ENCODE results near the gene TXLNG. TPM values are rescaled to one million over a fixed set of nuclear protein-coding genes. Genes with fewer than 3 reads are reported as not detected.
A peak's percentile ranks its signal among the peaks of the same experiment; 100 is the strongest.

The TXLNG gene
- total RNA-seq, 2 experiments from 2014 or later, result 14.2 to 15.1 TPM

DNA sequence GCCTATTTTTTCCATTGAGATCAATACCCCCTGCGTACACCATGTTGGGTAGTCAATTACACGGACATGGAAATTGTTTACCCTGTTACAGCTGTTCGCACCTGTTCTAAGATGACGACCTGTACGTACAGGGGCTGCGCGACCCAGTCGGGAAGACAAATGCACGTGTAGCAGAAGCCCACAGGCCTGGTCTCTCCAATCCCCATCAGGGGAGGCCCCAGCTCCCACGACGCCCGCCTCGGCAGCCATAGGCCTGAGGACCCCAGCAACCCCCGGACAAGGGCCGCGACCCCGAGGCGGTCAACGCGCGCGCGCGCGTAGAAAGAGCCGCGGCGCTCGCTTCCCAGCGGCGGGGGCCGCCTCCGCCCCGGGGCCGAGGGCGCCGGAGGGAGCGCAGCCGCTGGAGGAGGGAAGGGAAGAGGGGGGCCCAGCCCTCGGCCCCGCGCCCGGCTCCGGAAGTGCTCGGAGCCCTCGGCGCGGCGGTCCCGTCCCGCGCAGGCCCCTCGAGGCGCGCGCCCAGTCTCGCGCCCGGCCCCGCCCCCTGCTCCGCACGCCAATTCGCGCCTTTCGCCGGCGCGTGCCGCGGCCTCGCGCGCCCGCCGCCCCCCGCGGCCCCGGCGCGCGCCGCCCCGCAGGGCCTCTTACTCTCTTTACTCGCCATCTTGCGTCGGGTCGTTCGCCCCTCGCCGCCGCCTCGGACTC, 83.3 kb downstream of the TXLNG start:
- ChIA-PET POLR2A (interaction anchor here (0.5 to 0.6 kb wide), 2 partner anchors 10 to 79 kb away, joined by 3 read pairs; no protein-coding TSS in a partner anchor), CTCF (interaction anchor here (2.8 kb wide), 1 partner anchor 13 kb away, joined by 15 read pairs; no protein-coding TSS in a partner anchor)
- Mint-ChIP-seq H3K27me3 (no peaks in the 10 kb centered on the region), H3K4me1 (ENCODE audit: low read depth) (peaks cover 26% of the 10 kb centered on the region), H3K9me3 (no peaks in the 10 kb centered on the region), H3K36me3 (peaks cover 22% of the 10 kb centered on the region), H3K4me3 (peak overlapping the region; percentile 97), H3K27ac (peak overlapping the region; percentile 98)
- intact Hi-C loops (cut with micrococcal nuclease), result loop anchor here (1.0 to 10.0 kb wide), 8 partner anchors 13 to 1555 kb away; partner anchors contain the start of genes CDKL5, REPS2, SCML1 and SYAP1
- peak; percentile 60 for DNase-seq

DNA sequence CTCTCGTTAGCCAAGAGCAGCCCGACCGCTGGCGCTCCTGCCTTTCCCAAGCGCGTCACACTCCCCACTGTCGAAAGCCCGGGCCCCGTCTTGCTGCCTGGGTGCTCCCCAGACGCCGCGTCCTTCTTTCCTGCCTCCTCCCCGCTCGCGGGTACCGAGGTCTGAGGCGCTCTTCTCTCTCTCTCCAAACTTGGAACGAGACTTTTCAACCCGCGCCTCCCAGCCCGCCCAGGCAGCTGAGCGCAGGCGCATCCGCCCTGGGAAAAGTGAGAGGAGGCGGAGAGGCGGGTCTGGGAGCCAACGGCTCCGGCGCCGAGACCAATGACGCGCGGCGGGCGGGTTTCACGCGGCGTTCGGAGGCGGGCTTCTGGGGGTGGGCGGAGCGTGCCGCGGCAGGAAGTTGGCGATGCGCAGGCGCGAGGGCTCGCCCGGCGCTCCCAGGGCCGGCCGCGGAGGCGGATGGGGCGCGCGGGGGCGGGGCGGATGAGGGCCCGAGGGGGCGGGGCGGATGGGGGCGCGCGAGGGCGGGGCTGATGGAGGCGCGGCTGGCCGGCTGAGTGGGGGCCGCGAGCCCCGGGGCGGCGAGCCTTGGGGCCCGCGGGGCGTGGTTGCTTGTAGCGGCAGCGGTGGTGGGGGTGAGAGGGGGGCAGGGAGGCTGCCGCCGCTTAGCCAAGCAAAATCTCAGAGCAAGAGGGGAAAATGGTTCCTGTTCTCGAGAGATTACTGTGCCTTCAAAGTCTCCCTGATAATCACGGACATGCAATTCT, 84.0 kb downstream of the TXLNG start, which contains the start of gene RBBP7:
RBBP7 (minus strand) TSS at position 268 of the 767 bp plus-strand sequence. CDS start 309 bp downstream, outside the sequence.
- POLR2A ChIA-PET, result interaction anchor here (0.6 to 1.4 kb wide), 2 partner anchors 10 to 80 kb away, joined by 3 to 5 read pairs; no protein-coding TSS in a partner anchor
- Mint-ChIP-seq H3K9me3 (no peaks in the 10 kb centered on the region), H3K4me3 (peak within 1 kb of the TSS; percentile 97), H3K27ac (peak within 1 kb of the TSS; percentile 98), H3K4me1 (ENCODE audit: low read depth) (peaks cover 26% of the 10 kb centered on the region), H3K36me3 (peaks cover 22% of the 10 kb centered on the region), H3K27me3 (no peaks in the 10 kb centered on the region)
- intact Hi-C loops (cut with micrococcal nuclease), result loop anchor here (1.0 kb wide), 2 partner anchors 84 to 151 kb away; partner anchors contain the start of genes SYAP1 and TXLNG
- DNase-seq, result peak; percentile 93
- CTCF ChIA-PET, result interaction anchor here (2.8 kb wide), 1 partner anchor 12 kb away, joined by 15 read pairs; no protein-coding TSS in a partner anchor

DNA sequence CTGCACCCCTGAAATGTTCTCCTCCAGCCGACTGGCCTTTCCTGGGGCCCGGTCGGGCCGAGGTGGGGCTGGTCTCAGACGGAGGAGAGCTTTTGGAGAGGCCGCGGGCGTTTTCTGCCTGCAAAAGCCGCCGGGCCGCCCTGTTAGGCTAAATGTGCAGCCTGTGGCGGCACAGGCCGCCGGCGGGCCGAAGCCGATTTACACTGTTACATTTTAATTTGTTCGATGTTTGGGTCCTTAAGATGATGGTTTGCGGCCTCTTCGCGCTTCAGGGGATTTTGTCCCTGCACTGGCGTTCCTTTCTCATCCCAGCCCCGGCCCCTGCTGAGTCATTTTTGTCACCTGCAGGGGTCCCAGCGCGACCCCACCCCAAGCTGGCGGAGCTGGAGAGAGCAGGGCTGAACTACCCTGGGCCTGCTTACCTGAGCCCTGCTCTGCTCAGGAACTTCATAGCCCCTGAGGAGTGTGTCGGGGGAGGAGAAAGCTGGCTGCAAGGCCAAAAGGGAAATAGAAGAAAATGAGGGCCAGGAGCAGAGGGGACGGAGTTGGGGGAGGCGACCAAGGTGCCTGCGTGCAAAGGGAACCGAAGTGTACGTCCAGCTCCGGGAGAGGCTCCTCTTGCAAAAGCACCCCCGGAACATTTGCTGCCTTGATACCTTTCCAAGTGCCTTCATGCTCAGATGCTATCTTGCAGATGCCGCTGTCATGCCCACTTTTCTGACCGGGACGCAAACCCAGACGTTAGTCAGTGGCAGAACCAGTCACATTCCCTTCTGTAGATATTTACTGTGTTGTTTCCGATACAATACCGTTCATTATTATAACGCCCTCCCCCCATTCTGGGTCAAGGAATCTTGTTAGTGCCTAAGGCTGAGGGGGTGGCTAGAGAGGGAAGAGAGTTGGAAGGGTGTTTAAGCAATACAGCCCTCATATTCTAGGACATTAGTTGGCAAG, 84.9 kb downstream of the TXLNG start:
- peak; percentile 11 for DNase-seq

DNA sequence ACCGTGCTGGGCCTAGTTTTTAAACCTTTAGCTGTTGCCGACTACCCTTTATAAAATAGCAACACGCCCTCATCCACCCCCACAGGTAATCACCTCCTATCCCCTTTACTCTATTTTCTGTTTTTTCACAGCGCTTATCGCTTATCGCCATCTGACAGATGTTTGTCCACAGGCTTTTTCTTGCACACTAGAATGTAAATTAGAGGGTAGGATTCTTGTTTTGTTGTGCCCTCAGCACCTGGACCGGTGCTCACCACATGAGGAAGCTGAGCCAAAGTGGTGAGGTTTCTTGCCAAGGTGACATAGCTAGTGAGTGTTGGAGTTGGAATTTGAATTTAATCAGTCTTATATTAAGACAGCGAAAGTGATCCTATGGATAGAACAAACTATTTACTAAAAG, 86.8 kb downstream of the TXLNG start:
- H3K4me3 Mint-ChIP-seq, result no peak overlapping the region
- H3K27me3 Mint-ChIP-seq, result no peaks in the 10 kb centered on the region
- no peak overlapping the region for H3K27ac Mint-ChIP-seq
- intact Hi-C loops (cut with micrococcal nuclease), result no loop called here
- H3K4me1 Mint-ChIP-seq (ENCODE audit: low read depth), result peaks cover 6% of the 10 kb centered on the region
- H3K9me3 Mint-ChIP-seq, result no peaks in the 10 kb centered on the region
- CTCF ChIA-PET, result interaction anchor here (0.9 to 2.9 kb wide), 3 partner anchors 10 to 19 kb away, joined by 3 to 31 read pairs (median 3); no protein-coding TSS in a partner anchor
- POLR2A ChIA-PET, result no interaction called here
- no peak for DNase-seq
- peaks cover 10% of the 10 kb centered on the region for H3K36me3 Mint-ChIP-seq

More for the DNA sequence above, 84.9 kb downstream of the TXLNG start:
- intact Hi-C loops (cut with micrococcal nuclease), result loop anchor here (1.0 kb wide), 2 partner anchors 85 to 152 kb away; partner anchors contain the start of genes SYAP1 and TXLNG
- ChIA-PET POLR2A (interaction anchor here (1.4 kb wide), 1 partner anchor 9 kb away, joined by 5 read pairs; no protein-coding TSS in a partner anchor), CTCF (interaction anchor here (2.8 kb wide), 1 partner anchor 12 kb away, joined by 15 read pairs; no protein-coding TSS in a partner anchor)
- Mint-ChIP-seq H3K4me1 (ENCODE audit: low read depth) (peaks cover 21% of the 10 kb centered on the region), H3K36me3 (peaks cover 18% of the 10 kb centered on the region), H3K9me3 (no peaks in the 10 kb centered on the region), H3K27me3 (no peaks in the 10 kb centered on the region), H3K27ac (peak overlapping the region; percentile 64), H3K4me3 (peak overlapping the region; percentile 60)

DNA sequence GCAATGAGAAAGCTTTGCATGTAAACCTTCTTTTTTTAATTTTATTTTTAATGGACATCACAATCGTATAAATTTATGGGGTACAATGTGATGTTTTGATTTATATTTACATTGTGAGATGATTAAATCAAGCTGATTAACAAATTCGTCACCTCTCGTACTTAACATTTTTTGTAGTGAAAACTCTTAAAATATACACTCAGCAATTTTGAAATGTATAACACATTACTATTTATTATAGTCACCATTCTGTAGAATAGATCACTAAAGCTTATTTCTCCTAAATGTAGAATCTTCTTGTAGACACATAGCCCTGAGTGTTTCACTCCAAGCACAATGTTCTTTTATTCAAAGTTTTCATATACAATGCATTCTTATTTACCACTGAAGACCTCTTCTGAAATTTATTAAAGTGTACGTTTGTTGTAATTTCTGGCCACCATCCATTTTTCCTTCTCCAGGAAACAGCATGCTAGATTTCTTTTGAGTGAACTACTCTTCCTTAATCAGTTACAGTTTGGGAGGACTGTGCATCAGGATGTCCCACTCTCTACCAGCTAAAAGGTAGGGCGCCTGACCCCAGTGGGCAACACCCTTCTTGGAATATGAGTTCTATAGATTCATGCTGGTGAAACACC, 88.3 kb downstream of the TXLNG start:
- no peak for DNase-seq
- Mint-ChIP-seq H3K27me3 (no peaks in the 10 kb centered on the region), H3K9me3 (no peaks in the 10 kb centered on the region), H3K4me3 (no peak overlapping the region), H3K27ac (no peak overlapping the region), H3K36me3 (no peaks in the 10 kb centered on the region), H3K4me1 (ENCODE audit: low read depth) (no peaks in the 10 kb centered on the region)
- ChIA-PET POLR2A (no interaction called here), CTCF (interaction anchor here (2.9 kb wide), 1 partner anchor 8 kb away, joined by 31 read pairs; no protein-coding TSS in a partner anchor)
- intact Hi-C loops (cut with micrococcal nuclease), result no loop called here

- intact Hi-C loops (cut with micrococcal nuclease), result no loop called here
- Mint-ChIP-seq H3K9me3 (no peaks in the 10 kb centered on the region), H3K36me3 (no peaks in the 10 kb centered on the region), H3K27me3 (no peaks in the 10 kb centered on the region), H3K4me1 (ENCODE audit: low read depth) (no peaks in the 10 kb centered on the region), H3K4me3 (no peak overlapping the region), H3K27ac (no peak overlapping the region)
- CTCF ChIA-PET, result no interaction called here
- DNase-seq, result no peak
- POLR2A ChIA-PET, result no interaction called here
These were observed 90.4 kb downstream of the TXLNG start for GRCh38 chrX:16876696-16877095.

- CTCF ChIA-PET, result interaction anchor here (0.9 to 5.0 kb wide), 12 partner anchors 9 to 200 kb away, joined by 3 to 53 read pairs (median 8); partner anchors contain the start of gene RBBP7
- peaks cover 2% of the 10 kb centered on the region for H3K27me3 Mint-ChIP-seq
- H3K36me3 Mint-ChIP-seq, result no peaks in the 10 kb centered on the region
- intact Hi-C loops (cut with micrococcal nuclease), result loop anchor here (5.0 kb wide), 1 partner anchor 65 kb away; the partner anchor contains the start of gene REPS2
- peaks cover 3% of the 10 kb centered on the region for H3K4me1 Mint-ChIP-seq (ENCODE audit: low read depth)
- no peaks in the 10 kb centered on the region for H3K9me3 Mint-ChIP-seq
- peak overlapping the region; percentile 49 for H3K4me3 Mint-ChIP-seq
- POLR2A ChIA-PET, result interaction anchor here (0.6 to 1.1 kb wide), 3 partner anchors 15 to 162 kb away, joined by 3 read pairs; no protein-coding TSS in a partner anchor
- no peak overlapping the region for H3K27ac Mint-ChIP-seq
- peak; percentile 24 for DNase-seq
These were observed 95.9 kb downstream of the TXLNG start for GRCh38 chrX:16882169-16882568.

DNA sequence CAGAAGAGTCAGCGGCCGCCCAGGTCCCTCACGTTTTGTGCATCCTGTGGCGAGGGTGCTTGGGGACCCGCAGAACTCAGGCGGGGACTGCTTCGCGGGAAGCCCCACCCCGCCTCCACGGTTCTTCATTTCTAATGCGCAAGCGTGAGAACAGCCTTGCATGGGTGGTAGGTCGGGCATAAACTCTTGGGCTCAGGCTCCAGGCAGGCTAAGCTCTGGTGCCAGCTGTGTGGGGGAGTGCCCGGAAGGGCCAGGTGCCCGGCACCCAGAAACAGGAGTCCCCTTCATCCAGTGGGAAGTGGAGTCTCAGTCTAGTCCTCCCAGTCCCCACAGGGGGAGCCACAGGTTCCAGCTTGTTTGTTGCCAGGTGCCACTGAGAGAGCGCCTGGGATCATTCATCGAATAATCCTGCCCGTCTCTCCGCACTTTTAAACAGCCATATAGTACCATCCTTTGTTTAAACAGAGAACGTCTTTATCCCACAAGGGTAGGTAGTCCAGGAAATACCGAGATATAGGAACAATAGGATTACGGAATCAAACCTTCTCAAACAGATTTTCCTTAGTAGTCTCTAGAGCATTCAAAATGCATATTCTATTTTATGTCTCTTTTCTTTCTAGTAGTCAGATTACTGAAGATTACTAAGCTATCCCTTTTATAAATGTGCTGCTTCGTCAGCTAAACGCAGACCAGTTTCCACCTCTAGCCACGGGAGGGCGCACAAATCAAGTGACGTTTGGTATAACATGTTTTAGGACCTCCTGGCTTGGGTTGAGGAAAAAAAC, 96.6 kb downstream of the TXLNG start:
- no peaks in the 10 kb centered on the region for H3K9me3 Mint-ChIP-seq
- intact Hi-C loops (cut with micrococcal nuclease), result loop anchor here (1.0 to 5.0 kb wide), 3 partner anchors 9 to 163 kb away; partner anchors contain the start of gene REPS2

DNA sequence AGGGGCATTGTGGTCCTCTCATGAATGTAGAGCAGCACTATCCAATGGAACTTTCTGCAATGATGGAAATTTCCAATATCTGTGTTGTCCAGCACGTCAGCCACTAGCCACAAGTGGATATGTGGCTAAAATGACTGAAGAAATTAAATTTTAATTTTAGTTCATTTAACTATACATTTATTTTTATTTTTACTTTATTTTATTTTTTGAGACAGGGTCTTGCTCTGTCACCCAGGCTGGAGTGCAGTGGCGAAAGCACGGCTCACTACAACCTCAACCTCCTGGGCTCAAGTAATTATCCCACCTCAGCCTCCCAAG, 97.2 kb downstream of the TXLNG start:
- Mint-ChIP-seq H3K4me1 (ENCODE audit: low read depth) (peaks cover 6% of the 10 kb centered on the region), H3K36me3 (no peaks in the 10 kb centered on the region), H3K27ac (no peak overlapping the region), H3K27me3 (peaks cover 2% of the 10 kb centered on the region), H3K9me3 (no peaks in the 10 kb centered on the region), H3K4me3 (no peak overlapping the region)
- DNase-seq, result no peak
- ChIA-PET POLR2A (interaction anchor here (1.0 to 1.1 kb wide), 2 partner anchors 15 to 164 kb away, joined by 3 read pairs; no protein-coding TSS in a partner anchor), CTCF (interaction anchor here (0.6 to 5.0 kb wide), 21 partner anchors 8 to 199 kb away, joined by 3 to 53 read pairs (median 4); partner anchors contain the start of genes RBBP7 and REPS2)
- intact Hi-C loops (cut with micrococcal nuclease), result loop anchor here (1.0 to 5.0 kb wide), 3 partner anchors 9 to 163 kb away; partner anchors contain the start of gene REPS2

More for the DNA sequence above, 96.6 kb downstream of the TXLNG start:
- Mint-ChIP-seq H3K27ac (peak overlapping the region; percentile 51), H3K27me3 (peaks cover 2% of the 10 kb centered on the region), H3K4me1 (ENCODE audit: low read depth) (peaks cover 3% of the 10 kb centered on the region), H3K36me3 (no peaks in the 10 kb centered on the region), H3K4me3 (peak overlapping the region; percentile 69)
- ChIA-PET POLR2A (interaction anchor here (1.0 to 1.1 kb wide), 3 partner anchors 14 to 163 kb away, joined by 3 read pairs; no protein-coding TSS in a partner anchor), CTCF (interaction anchor here (0.6 to 5.0 kb wide), 21 partner anchors 9 to 199 kb away, joined by 3 to 53 read pairs (median 4); partner anchors contain the start of genes RBBP7 and REPS2)
- DNase-seq, result peak; percentile 79

DNA sequence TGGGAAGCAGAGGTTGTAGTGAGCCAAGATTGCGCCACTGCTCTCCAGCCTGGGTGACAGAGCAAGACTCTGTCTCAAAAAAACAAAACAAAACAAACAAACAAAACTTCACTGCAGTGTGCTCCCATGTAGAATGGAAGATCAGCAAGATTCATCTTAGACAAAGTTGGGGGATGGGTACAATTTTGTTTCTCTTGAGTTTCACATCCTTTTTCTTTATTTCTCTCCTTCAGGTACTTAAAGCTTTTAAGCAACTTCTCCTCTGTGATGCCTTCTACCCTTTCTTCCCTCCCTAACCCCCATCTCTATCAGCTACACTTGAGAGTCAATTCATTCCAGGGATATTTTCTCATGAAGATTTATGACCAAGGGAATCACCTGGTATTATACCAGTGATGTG, 99.4 kb downstream of the TXLNG start:
- H3K4me3 Mint-ChIP-seq, result no peak overlapping the region
- peaks cover 4% of the 10 kb centered on the region for H3K27me3 Mint-ChIP-seq
- CTCF ChIA-PET, result interaction anchor here (0.8 to 2.1 kb wide), 4 partner anchors 12 to 161 kb away, joined by 3 to 8 read pairs (median 4); no protein-coding TSS in a partner anchor
- H3K9me3 Mint-ChIP-seq, result no peaks in the 10 kb centered on the region
- H3K4me1 Mint-ChIP-seq (ENCODE audit: low read depth), result peaks cover 15% of the 10 kb centered on the region
- POLR2A ChIA-PET, result no interaction called here
- DNase-seq, result no peak
- H3K36me3 Mint-ChIP-seq, result no peaks in the 10 kb centered on the region
- H3K27ac Mint-ChIP-seq, result no peak overlapping the region
- intact Hi-C loops (cut with micrococcal nuclease), result no loop called here
